OCI-LY3 (cell line): ENCODE data around the gene RLN1.

ENCODE experiments used
- EZH2phosphoT487 ChIP-seq: fragments of 200-600 bp; shearing (Covaris generic); IDR thresholded peaks from 2 replicates; pipeline ENCODE4 v1.6.1; 2018; ENCODE audit warnings: antibody characterized with exemption, mixed run types, low read depth
- TF ChIP-seq, protein P1 (sequence below): fragments of 200-600, 300-600 bp; sonication (generic); IDR thresholded peaks from 2 replicates; pipeline ENCODE4 v1.5.1; 2014; ENCODE audit warnings: antibody characterized with exemption, low read length, low read depth

DNA sequence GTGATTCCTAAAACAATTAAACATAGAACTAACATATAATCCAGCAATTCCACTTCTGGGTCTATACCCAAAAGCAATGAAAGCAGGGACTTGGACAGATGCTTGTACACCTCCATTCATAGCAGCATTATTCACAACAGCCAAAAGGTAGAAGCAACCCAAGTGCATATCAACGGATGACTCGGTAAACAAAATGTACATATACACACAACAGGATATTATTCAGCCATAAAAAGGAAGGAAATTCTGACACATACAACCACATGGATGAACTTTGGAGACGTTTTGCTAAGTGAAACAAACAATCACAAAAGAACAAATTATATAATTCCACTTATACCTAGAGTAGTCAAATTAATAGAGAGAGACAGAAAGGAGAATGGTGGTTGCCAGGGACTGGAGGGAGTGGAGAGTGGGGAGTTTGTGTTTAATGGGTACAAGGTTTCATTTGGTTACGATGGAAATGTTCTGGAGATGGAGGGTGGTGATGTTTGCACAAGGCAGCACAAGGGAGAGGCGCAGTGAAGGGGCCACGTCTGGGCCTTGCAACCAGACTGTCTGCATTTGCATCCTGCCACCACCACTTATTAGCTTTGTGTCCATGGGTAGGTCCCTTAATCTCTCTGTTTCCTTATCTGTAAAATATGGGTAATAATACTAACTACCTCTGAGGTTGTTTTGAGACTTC, 36.3 kb upstream of the RLN1 start:
- TF ChIP-seq, protein P1, sequence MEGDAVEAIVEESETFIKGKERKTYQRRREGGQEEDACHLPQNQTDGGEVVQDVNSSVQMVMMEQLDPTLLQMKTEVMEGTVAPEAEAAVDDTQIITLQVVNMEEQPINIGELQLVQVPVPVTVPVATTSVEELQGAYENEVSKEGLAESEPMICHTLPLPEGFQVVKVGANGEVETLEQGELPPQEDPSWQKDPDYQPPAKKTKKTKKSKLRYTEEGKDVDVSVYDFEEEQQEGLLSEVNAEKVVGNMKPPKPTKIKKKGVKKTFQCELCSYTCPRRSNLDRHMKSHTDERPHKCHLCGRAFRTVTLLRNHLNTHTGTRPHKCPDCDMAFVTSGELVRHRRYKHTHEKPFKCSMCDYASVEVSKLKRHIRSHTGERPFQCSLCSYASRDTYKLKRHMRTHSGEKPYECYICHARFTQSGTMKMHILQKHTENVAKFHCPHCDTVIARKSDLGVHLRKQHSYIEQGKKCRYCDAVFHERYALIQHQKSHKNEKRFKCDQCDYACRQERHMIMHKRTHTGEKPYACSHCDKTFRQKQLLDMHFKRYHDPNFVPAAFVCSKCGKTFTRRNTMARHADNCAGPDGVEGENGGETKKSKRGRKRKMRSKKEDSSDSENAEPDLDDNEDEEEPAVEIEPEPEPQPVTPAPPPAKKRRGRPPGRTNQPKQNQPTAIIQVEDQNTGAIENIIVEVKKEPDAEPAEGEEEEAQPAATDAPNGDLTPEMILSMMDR = no peak
- no peak for TF ChIP-seq EZH2phosphoT487
